GM18505 (cell line): Measurements from ENCODE around the gene RBM10.
A peak's percentile ranks its signal among the peaks of the same experiment; 100 is the strongest.

Experiments
- ATAC-seq: cut with Tn5 transposase; IDR thresholded peaks from one replicate; pipeline ENCODE4 v1.9.1; 2021; ENCODE audit not compliant: unreplicated experiment
- POLR2A ChIP-seq: IDR thresholded peaks from 4 replicates; pipeline ENCODE4 v1.6.1; 2011; ENCODE audit warnings: borderline replicate concordance; ENCODE audit not compliant: insufficient read depth, insufficient read length; ENCODE audit errors: extremely low read depth

The RBM10 gene

GRCh38 chrX:47204970-47205369 is 59.9 kb downstream of the RBM10 start:
- no peak for ATAC-seq
- TF ChIP-seq POLR2A, result no peak

- ATAC-seq, result no peak
- TF ChIP-seq POLR2A, result no peak
Observed at GRCh38 chrX:47206316-47206715, 61.3 kb downstream of the RBM10 start.

- no peak for ATAC-seq
Observed at GRCh38 chrX:47208108-47208507, 63.1 kb downstream of the RBM10 start.

GRCh38 chrX:47209508-47210238 is 64.7 kb downstream of the RBM10 start:
- TF ChIP-seq POLR2A, result no peak
- ATAC-seq, result no peak

More at GRCh38 chrX:47208108-47208507, 63.1 kb downstream of the RBM10 start:
- no peak for TF ChIP-seq POLR2A

- ATAC-seq, result no peak
- no peak for TF ChIP-seq POLR2A
Observed at GRCh38 chrX:47210661-47211425, 65.8 kb downstream of the RBM10 start.

- no peak for TF ChIP-seq POLR2A
- no peak for ATAC-seq
Observed at GRCh38 chrX:47212381-47213293, 67.6 kb downstream of the RBM10 start.

- no peak for ATAC-seq
- TF ChIP-seq POLR2A, result no peak
Observed at GRCh38 chrX:47214435-47215077, 69.5 kb downstream of the RBM10 start.

- ATAC-seq, result no peak
- no peak for TF ChIP-seq POLR2A
Observed at GRCh38 chrX:47215291-47215900, 70.4 kb downstream of the RBM10 start.

GRCh38 chrX:47216393-47216925 is 71.4 kb downstream of the RBM10 start:
- no peak for TF ChIP-seq POLR2A
- ATAC-seq, result no peak

GRCh38 chrX:47217121-47217851 is 72.3 kb downstream of the RBM10 start:
- TF ChIP-seq POLR2A, result no peak
- no peak for ATAC-seq

GRCh38 chrX:47217852-47218279 is 72.8 kb downstream of the RBM10 start:
- TF ChIP-seq POLR2A, result no peak
- peak; percentile 83 for ATAC-seq
